ENCODE data around the gene ITK.

The ITK gene

GRCh38 chr5:157280927-157281326, 100.3 kb downstream of the ITK start:
- no peaks in the 10 kb centered on the region for H3K4me1 ChIP-seq
- H3K27ac ChIP-seq = no peak overlapping the region
- H3K4me3 ChIP-seq = no peak overlapping the region
- no peaks in the 10 kb centered on the region for H3K27me3 ChIP-seq
- intact Hi-C loops (cut with DNase I; ENCODE audit: low total_unique reads) = no loop called here
- no peaks in the 10 kb centered on the region for H3K36me3 ChIP-seq
- no peaks in the 10 kb centered on the region for H3K9me3 ChIP-seq
- no peak for DNase-seq
- no peak for TF ChIP-seq CTCF (IDR thresholded peaks at IDR 0.05)

GRCh38 chr5:157282150-157282549, 101.5 kb downstream of the ITK start:
- TF ChIP-seq CTCF (IDR thresholded peaks at IDR 0.05) = no peak
- H3K27me3 ChIP-seq = no peaks in the 10 kb centered on the region
- no peak for DNase-seq

GRCh38 chr5:157283434-157283833, 102.8 kb downstream of the ITK start:
- no peak for DNase-seq
- no peak for TF ChIP-seq CTCF (IDR thresholded peaks at IDR 0.05)
- intact Hi-C loops (cut with DNase I; ENCODE audit: low total_unique reads) = no loop called here
- peaks cover 0 to 9% (median 5%) of the 10 kb centered on the region in 3 donors for H3K36me3 ChIP-seq
- no peaks in the 10 kb centered on the region for H3K27me3 ChIP-seq
- H3K4me1 ChIP-seq = no peaks in the 10 kb centered on the region
- no peak overlapping the region for H3K27ac ChIP-seq
- no peak overlapping the region for H3K4me3 ChIP-seq
- H3K9me3 ChIP-seq = no peaks in the 10 kb centered on the region

More at GRCh38 chr5:157282150-157282549, 101.5 kb downstream of the ITK start:
- intact Hi-C loops (cut with DNase I; ENCODE audit: low total_unique reads) = no loop called here
- Histone ChIP-seq H3K9me3 (no peaks in the 10 kb centered on the region), H3K27ac (no peak overlapping the region), H3K4me3 (no peak overlapping the region), H3K4me1 (no peaks in the 10 kb centered on the region), H3K36me3 (peaks cover 0 to 5% (median 4%) of the 10 kb centered on the region in 3 donors)

- no peak for DNase-seq
- H3K4me3 ChIP-seq = no peak overlapping the region
These were observed 104.0 kb downstream of the ITK start for GRCh38 chr5:157284458-157285212.

GRCh38 chr5:157285310-157286035, 104.8 kb downstream of the ITK start:
- intact Hi-C loops (cut with DNase I; ENCODE audit: low total_unique reads) = no loop called here
- H3K4me3 ChIP-seq = no peak overlapping the region
- no peak for TF ChIP-seq CTCF (IDR thresholded peaks at IDR 0.05)
- peaks cover 0 to 9% (median 5%) of the 10 kb centered on the region in 3 donors for H3K36me3 ChIP-seq
- H3K9me3 ChIP-seq = no peaks in the 10 kb centered on the region
- no peak overlapping the region for H3K27ac ChIP-seq
- H3K27me3 ChIP-seq = no peaks in the 10 kb centered on the region
- DNase-seq = no peak
- H3K4me1 ChIP-seq = no peaks in the 10 kb centered on the region

More at GRCh38 chr5:157284458-157285212, 104.0 kb downstream of the ITK start:
- Histone ChIP-seq H3K9me3 (no peaks in the 10 kb centered on the region), H3K36me3 (peaks cover 0 to 9% (median 5%) of the 10 kb centered on the region in 3 donors), H3K27ac (no peak overlapping the region), H3K27me3 (no peaks in the 10 kb centered on the region), H3K4me1 (no peaks in the 10 kb centered on the region)
- intact Hi-C loops (cut with DNase I; ENCODE audit: low total_unique reads) = no loop called here
- TF ChIP-seq CTCF (IDR thresholded peaks at IDR 0.05) = no peak

All from tibial artery (tissue), 4 donors.